GM21737 (cell line): ENCODE data around the gene PRKCB.

ENCODE experiments used
- ATAC-seq: cut with Tn5 transposase; IDR thresholded peaks from one replicate; pipeline ENCODE4 v1.9.1; 2021; ENCODE audit warnings: mild to moderate bottlenecking, moderate library complexity; ENCODE audit not compliant: unreplicated experiment

PRKCB gene

GRCh38 chr16:23962001-23962400 is 126.2 kb downstream of the PRKCB start:
- ATAC-seq = no peak

DNA sequence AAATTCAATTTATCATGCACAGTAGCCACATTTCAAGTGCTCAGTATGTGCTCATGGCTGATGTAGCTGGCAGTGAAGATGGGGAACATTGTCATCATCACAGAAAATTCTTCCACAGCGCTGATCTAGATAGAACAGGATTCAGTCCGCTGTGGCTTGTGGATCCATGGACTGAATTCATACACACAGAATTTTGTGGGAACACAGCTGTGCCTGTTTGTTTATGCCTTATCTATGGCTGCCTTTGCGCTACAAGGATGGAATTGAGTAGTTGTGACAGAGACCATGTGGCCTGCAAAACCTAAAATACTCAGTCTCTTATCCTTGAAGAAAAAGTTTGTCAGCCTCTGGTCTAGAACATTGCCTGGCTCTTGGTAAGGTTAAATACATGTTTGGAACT is 128.4 kb downstream of the PRKCB start:
- ATAC-seq = no peak

GRCh38 chr16:23965137-23965733 is 129.5 kb downstream of the PRKCB start:
- no peak for ATAC-seq

DNA sequence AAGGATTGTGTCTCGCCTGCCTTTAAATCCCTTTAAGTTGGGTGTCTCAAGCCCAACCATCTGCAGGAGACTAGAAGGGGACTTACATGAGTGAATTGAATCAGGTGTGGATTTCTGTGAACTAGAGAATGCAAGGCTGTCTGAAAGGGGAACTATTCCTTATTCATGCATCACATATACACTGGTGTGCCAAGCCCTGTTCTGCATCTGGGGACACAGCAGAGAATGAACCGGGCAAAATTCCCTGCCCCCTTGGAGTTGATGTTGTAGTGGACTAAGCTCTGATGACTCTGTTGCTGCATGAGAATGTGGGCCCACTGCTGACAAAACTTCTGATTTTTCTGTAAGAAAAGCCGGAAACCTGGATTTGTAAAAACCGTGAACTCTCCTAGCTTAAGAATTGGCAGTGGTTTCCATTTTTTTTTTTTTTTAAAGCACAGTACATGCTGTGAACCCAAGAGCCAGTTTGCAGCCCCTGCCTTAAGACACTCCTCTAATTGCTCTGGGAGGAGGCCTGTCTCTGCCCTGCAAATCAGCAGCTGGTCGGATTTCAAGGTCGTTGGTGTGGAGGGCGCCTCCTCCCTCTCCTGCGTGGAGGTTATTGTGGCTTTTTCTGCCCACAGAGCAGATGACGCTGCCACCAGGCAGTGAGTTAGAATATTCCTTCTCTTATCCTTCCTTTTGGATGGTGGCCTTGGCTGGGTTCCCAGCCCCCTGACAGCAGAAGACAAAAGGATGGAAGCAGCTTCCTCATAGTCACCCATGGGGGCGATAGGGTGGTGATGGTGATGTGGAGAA is 131.0 kb downstream of the PRKCB start:
- no peak for ATAC-seq

GRCh38 chr16:23967775-23968174 is 132.0 kb downstream of the PRKCB start:
- no peak for ATAC-seq

- ATAC-seq = no peak
Measured at GRCh38 chr16:23968176-23968575, 132.4 kb downstream of the PRKCB start.

GRCh38 chr16:23969468-23970297 is 133.9 kb downstream of the PRKCB start:
- no peak for ATAC-seq

DNA sequence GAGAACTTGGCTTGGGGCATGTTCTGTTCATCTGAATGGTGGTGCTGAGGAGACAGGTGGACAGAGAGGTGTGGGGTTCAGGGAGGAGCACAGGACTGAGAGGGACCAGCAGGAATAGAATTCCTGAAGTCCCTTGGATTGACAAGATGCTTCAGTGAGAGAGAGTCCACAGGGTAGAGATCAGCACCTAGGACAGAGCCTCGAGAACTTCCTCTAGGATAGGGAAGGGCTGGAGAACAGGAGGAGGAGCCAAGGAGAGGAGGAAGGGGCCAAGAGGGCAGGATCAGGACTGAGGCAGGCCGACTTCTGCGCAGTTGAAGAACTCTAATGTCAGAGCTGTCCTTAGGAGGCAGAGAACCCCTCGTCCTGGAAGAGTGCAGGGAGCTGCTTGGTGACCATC is 138.4 kb downstream of the PRKCB start:
- ATAC-seq = no peak

GRCh38 chr16:23975293-23975692 is 139.5 kb downstream of the PRKCB start:
- ATAC-seq = no peak

GRCh38 chr16:23976091-23976490 is 140.3 kb downstream of the PRKCB start:
- ATAC-seq = no peak

DNA sequence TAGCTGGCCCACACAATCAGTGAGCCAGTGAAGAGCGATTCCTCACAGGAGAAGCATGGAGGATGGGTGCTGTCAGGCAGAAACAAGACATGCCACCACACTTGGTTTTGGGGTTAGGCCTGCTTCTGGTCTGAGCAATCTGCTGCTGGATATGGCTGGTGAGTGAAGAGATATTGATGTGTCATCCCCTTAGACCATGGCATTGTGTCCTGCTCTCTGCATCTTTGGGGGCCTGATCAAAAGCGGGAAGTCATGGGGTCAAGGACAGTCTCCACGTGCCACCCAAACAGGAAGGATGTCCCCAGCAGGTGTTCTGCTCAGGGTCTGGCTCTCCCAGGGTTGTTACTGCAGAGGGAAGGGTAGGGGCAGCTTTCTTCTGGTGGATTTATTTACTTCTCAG is 140.7 kb downstream of the PRKCB start:
- ATAC-seq = no peak

DNA sequence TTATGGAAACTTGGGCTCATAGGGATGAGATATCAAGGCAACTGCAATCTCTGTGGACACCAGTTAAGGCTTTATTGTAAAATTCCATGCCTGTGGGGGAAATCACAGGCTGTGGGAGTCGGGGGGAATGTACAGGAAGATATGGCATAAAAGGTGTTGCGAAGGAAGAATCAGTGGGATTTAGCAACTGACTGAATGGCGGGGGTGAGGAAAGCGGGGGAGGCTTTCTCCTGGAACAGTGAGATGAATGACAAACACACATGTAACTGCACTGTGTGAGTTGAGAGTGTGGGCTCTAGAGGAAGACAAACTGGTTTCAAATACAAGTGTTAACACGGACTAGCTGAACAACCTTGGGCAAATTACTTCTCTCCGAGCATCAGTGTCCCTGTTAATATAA is 143.7 kb downstream of the PRKCB start:
- no peak for ATAC-seq

- no peak for ATAC-seq
Measured at GRCh38 chr16:23979982-23980381, 144.2 kb downstream of the PRKCB start.

DNA sequence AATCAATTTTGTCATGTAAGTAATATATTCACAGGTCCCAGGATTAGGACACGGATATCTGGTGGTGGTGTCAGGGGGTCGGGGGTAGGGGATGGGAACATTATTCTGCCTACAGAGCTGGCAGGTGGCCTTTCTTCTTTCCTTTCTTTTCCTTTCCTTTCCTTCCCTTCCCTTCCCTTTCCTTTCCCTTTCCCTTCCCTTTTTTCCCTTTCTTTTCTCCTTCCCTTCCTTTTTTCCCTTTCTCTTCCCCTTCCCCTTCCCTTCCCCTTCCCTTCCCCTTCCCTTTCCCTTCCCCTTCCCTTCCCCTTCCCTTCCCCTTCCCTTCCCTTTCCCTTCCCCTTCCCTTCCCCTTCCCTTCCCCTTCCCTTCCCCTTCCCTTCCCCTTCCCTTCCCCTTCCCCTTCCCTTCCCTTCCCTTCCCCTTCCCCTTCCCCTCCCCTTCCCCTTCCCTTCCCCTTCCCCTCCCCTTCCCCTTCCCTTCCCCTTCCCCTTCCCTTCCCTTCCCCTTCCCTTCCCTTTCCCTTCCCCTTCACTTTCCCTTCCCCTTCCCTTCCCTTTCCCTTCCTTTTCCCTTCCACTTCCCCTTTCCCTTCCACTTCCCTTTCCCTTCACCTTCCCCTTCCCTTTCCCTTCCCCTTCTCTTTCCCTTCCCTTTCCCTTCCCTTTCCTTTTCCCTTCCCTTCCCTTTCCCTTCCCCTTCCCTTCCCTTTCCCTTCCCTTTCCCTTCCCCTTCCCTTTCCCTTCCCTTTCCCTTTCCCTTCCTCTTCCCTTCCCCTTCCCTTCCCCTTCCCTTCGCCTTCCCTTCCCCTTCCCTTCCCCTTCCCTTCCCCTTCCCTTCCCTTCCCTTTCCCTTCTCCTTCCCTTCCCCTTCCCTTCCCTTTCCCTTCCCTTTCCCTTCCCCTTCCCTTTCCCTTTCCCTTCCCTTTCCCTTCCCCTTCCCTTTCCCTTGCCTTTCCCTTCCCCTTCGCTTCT is 145.9 kb downstream of the PRKCB start:
- no peak for ATAC-seq

- ATAC-seq = no peak
Measured at GRCh38 chr16:23986455-23986854, 150.7 kb downstream of the PRKCB start.

GRCh38 chr16:23987443-23987842 is 151.7 kb downstream of the PRKCB start:
- peak; percentile 96 for ATAC-seq

DNA sequence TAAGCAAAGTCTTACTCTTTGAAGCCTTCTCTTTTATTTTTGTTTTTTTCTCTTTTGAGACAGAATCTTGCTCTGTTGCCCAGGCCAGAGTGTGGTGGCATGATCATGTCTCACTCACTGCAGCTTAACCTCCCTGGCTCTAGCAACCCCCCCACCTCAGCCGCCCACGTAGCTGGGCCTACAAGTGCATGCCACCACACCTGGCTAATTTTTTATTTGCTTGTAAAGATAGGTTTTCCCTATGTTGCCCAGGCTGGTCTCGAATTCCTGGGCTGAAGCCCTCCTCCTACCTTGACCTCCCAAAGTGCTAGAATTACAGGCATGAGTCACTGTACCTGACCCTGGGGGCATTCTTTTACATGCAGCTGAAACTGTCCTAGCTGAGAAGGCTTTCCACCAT is 154.7 kb downstream of the PRKCB start:
- ATAC-seq = no peak

GRCh38 chr16:23991066-23991465 is 155.3 kb downstream of the PRKCB start:
- no peak for ATAC-seq

GRCh38 chr16:23994615-23995014 is 158.8 kb downstream of the PRKCB start:
- ATAC-seq = no peak

GRCh38 chr16:23996258-23996955 is 160.6 kb downstream of the PRKCB start:
- no peak for ATAC-seq
